OCI-LY3 (cell line): ENCODE results near the gene TIMMDC1.

Source experiments
- EZH2phosphoT487 ChIP-seq: fragments of 200-600 bp; shearing (Covaris generic); IDR thresholded peaks from 2 replicates; pipeline ENCODE4 v1.6.1; 2018; ENCODE audit warnings: antibody characterized with exemption, mixed run types, low read depth
- TF ChIP-seq, protein P1 (sequence below): fragments of 200-600, 300-600 bp; sonication (generic); IDR thresholded peaks from 2 replicates; pipeline ENCODE4 v1.5.1; 2014; ENCODE audit warnings: antibody characterized with exemption, low read length, low read depth

DNA sequence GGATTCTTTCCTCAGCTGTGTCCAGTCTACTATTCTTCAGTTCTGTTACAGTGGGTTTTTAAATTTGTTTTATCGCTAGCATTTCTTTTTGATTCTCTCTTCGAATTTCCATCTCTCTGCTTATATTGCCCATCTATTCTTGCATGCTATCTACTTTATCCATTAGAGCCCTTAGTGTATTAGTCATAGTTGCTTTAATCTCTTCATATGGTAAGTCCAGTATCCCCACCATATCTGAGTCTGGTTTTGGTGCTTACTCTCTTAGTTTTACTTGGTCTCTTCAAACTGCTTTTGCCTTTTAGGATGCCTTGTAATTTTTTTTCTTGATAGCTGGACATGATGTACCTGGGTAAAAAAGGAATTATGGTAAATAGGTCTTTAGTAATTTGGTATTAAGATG, 9.1 kb downstream of the TIMMDC1 start:
- TF ChIP-seq, protein P1, sequence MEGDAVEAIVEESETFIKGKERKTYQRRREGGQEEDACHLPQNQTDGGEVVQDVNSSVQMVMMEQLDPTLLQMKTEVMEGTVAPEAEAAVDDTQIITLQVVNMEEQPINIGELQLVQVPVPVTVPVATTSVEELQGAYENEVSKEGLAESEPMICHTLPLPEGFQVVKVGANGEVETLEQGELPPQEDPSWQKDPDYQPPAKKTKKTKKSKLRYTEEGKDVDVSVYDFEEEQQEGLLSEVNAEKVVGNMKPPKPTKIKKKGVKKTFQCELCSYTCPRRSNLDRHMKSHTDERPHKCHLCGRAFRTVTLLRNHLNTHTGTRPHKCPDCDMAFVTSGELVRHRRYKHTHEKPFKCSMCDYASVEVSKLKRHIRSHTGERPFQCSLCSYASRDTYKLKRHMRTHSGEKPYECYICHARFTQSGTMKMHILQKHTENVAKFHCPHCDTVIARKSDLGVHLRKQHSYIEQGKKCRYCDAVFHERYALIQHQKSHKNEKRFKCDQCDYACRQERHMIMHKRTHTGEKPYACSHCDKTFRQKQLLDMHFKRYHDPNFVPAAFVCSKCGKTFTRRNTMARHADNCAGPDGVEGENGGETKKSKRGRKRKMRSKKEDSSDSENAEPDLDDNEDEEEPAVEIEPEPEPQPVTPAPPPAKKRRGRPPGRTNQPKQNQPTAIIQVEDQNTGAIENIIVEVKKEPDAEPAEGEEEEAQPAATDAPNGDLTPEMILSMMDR: no peak
- no peak for TF ChIP-seq EZH2phosphoT487
